ENCODE measurements around the gene ALX1. TPM values are rescaled to one million over a fixed set of nuclear protein-coding genes. Genes with fewer than 3 reads are reported as not detected.

The ALX1 gene
- total and polyA plus RNA-seq, 12 donors: 0.03 TPM; not detected in 11

- H3K27me3 ChIP-seq: peaks cover 0 to 100% (median 98%) of the 10 kb centered on the region in 7 donors
- peak overlapping the region in 9 of 10 donors; percentile 5 to 49 (median 39) for H3K4me3 ChIP-seq
- intact Hi-C loops (cut with DNase I): no loop called here
- TF ChIP-seq CTCF (IDR thresholded peaks at IDR 0.05): no peak
- ATAC-seq: no peak
- peaks cover 0 to 3% (median 0%) of the 10 kb centered on the region in 11 donors for H3K9me3 ChIP-seq
- H3K4me1 ChIP-seq: peaks cover 0 to 21% (median 12%) of the 10 kb centered on the region in 9 donors
- no peak for DNase-seq
- WGBS, 2 donors: 3 to 6% methylated on average over 15 of the region's 15 CpGs
- H3K36me3 ChIP-seq: no peaks in the 10 kb centered on the region
- no peak overlapping the region for H3K27ac ChIP-seq
Observed at GRCh38 chr12:85280984-85281630, 1.1 kb downstream of the ALX1 start.

DNA sequence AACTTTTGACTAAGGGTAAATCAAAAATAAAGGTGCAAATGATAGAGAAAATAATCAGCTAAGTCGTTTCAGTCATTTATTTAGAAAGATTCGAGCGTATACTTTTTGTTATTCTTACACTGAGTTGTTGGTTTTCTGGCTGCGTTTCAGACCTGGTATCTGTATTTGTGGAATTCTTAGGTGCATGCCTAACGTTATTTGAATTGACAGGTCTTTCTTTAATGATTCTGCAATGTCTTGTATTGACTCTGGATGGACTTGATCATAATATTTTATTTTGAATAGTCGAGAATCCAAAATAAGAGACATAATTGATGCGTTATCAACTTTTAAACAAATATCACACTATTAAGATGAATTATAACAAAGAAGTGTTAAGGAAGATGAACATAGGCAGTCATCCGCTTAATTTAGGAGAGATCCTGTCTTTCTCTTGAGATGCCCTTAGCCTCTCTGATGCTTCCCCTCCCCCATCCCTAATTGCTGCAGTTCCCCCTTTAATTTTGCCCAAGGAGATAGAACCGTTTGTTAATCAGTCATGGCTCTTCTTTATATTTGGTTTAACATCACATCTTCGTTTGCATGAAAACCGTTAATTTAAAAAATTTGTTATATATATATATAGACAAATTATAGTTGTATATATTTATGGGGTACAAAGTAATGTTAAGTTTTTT lies 1.8 kb downstream of the ALX1 start:
- intact Hi-C loops (cut with DNase I): no loop called here
- Histone ChIP-seq H3K36me3 (no peaks in the 10 kb centered on the region), H3K4me1 (peaks cover 0 to 21% (median 12%) of the 10 kb centered on the region in 9 donors), H3K4me3 (no peak overlapping the region), H3K27me3 (peaks cover 0 to 100% (median 92%) of the 10 kb centered on the region in 7 donors), H3K27ac (no peak overlapping the region), H3K9me3 (peaks cover 0 to 3% (median 0%) of the 10 kb centered on the region in 11 donors)
- WGBS, 2 donors: 8 to 13% methylated on average over 11 of the region's 11 CpGs
- TF ChIP-seq CTCF (IDR thresholded peaks at IDR 0.05): no peak
- no peak for ATAC-seq
- no peak for DNase-seq

DNA sequence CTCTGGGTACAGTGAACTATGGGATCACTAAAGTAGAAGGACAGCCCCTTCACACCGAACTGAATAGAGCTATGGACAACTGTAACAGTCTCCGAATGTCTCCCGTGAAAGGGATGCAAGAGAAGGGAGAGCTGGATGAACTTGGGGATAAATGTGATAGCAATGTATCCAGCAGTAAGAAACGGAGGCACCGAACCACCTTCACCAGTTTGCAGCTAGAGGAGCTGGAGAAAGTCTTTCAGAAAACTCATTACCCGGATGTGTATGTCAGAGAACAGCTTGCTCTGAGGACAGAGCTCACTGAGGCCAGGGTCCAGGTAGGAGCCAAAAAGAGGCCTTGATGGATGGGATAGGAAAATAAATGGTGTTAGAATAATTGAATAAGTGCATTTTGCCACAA lies 3.5 kb downstream of the ALX1 start:
- DNase-seq (no peak), ATAC-seq (no peak)
- Histone ChIP-seq H3K9me3 (no peaks in the 10 kb centered on the region), H3K27me3 (peaks cover 0 to 91% (median 74%) of the 10 kb centered on the region in 7 donors), H3K4me1 (peaks cover 0 to 21% (median 12%) of the 10 kb centered on the region in 9 donors), H3K36me3 (no peaks in the 10 kb centered on the region), H3K27ac (no peak overlapping the region), H3K4me3 (no peak overlapping the region)
- TF ChIP-seq CTCF (IDR thresholded peaks at IDR 0.05): no peak
- intact Hi-C loops (cut with DNase I): no loop called here
- 45 to 48% methylated on average over 6 of the region's 6 CpGs for WGBS, 2 donors

DNA sequence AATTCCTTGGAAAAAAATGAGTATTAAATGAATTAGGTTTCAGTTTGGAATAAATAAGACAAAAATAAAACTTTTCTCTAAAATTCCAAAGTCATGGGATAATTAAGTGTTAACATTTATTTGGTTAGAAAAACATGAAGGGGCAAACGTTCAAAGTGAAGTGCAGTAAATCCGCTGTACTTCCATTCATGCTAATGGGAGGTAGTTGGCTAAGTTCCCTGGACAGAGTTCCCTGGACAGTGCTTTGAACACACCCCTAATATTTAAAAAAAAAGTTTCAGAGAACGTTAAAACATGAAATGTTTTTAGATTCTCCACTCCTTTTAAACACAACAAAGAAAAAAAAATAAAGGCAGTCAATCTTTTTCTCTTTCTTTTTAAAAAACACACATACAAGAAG lies 16.3 kb downstream of the ALX1 start:
- WGBS, 2 donors: 24 to 35% methylated on average over 3 of the region's 3 CpGs
- no peak for ATAC-seq

More for the DNA sequence above, 16.3 kb downstream of the ALX1 start:
- H3K36me3 ChIP-seq: no peaks in the 10 kb centered on the region
- no peaks in the 10 kb centered on the region for H3K4me1 ChIP-seq
- intact Hi-C loops (cut with DNase I): no loop called here
- H3K4me3 ChIP-seq: no peak overlapping the region
- TF ChIP-seq CTCF (IDR thresholded peaks at IDR 0.05): no peak
- H3K27me3 ChIP-seq: peaks cover 0 to 45% (median 0%) of the 10 kb centered on the region in 7 donors
- no peak for DNase-seq
- no peak overlapping the region for H3K27ac ChIP-seq
- no peaks in the 10 kb centered on the region for H3K9me3 ChIP-seq

Measured in heart right ventricle (tissue), 16 donors.